CD4-positive, alpha-beta T cell treated with Interleukin-21 for 1 hour (primary cell): Measurements from ENCODE around the gene IKZF1.
"Not testable (repeated sequence)": the region's sequence is repeated elsewhere in the genome, so short reads cannot be mapped to it uniquely, and the experiment has no call there.

ENCODE experiments used
- DNase-seq: peaks from one replicate; pipeline ENCODE4 v3.0.0-alpha.2; 2020

The IKZF1 gene

GRCh38 chr7:50335230-50335794 is 30.8 kb downstream of the IKZF1 start:
- DNase-seq, result no peak

GRCh38 chr7:50335795-50336754 is 31.6 kb downstream of the IKZF1 start:
- DNase-seq, result peak; percentile 84

- peak; percentile 72 for DNase-seq
Observed at GRCh38 chr7:50336894-50337703, 32.6 kb downstream of the IKZF1 start.

DNA sequence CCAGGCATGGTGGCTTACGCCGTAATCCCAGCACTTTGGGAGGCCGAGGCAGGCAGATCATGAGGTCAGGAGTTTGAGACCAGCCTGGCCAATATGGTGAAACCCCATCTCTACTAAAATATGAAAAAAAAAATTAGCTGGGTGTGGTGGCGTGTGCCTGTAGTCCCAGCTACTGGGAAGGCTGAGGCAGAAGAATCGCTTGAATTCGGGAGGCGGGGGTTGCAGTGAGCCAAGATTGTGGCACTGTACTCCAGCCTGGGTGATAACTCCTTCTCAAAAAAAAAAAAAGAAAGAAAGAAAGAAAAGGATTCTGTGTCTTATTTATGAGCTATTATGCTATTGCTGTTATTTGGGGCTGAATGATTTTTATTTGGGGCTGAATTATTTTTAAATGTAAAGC is 35.0 kb downstream of the IKZF1 start:
- DNase-seq, result not testable (repeated sequence)

DNA sequence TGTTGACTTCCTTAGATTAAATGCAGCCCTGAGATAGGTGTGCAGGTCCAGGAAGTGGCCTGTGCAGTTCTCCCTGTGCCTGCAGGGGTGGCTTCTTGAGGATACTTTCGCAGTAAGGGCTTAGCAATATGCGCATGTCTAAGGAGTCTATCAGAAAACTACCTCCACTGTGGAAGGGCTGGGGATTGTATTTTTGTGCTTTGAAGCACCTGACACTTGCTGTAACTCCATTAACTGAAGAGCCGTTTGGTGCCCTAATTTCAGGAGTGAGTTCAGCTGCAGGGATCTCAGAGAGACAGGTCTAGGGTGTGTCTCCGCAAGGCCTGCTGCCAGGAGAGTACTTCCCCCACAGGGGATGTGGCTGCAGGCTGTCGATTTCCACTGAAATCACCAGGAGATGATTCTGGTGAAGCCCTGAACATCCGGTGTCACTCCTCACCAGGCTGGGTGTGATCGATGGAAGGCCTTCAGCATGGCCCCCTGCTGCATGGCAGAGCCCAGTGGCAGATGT is 35.5 kb downstream of the IKZF1 start:
- peak; percentile 73 for DNase-seq

- peak; percentile 64 for DNase-seq
Observed at GRCh38 chr7:50341724-50342123, 37.2 kb downstream of the IKZF1 start.

DNA sequence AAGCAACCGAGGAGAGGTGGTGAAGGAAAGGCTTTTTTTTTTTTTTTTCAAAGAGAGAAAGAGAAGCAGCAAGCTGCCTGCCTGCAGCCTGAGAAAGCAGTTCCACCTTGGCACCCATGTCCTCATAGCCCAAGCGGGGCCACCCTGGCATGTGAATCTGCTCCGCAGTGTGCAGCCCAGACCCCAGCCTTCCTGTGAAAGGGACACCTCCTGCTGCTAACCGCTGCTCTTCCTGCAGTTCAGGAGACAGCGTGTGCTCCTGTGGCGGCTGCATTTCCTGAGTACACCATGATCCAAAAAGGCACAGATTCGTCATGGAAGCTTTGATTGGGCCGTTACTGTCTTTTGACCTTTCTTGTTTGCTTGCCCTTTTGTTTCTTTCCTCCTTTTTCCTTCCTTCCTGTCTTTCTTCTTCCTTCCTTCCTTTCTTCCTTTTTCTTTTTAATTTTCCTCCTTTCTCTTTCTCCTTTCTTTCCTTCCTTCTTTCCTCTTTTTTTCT is 38.1 kb downstream of the IKZF1 start:
- DNase-seq, result peak; percentile 74

GRCh38 chr7:50346545-50347497 is 42.3 kb downstream of the IKZF1 start:
- DNase-seq, result no peak

DNA sequence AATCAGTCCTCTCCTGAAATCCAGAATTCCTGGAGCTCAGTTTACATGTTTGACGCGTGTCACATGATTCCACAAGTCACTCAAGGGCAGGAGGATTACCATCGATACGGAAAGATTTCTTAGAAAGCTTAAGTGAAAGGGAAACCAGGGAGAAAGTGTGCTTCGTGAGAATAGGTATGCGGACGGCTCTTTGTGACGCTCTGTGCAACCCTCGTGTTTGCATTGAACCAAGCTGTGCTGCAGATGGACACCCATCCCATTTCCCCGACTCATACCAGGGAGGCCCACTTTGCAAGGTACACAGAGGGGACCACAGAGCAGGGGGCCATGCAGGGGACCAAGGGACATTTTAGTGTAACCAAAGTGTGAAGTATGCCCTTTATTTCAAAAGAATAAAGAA is 43.2 kb downstream of the IKZF1 start:
- DNase-seq, result peak; percentile 73

DNA sequence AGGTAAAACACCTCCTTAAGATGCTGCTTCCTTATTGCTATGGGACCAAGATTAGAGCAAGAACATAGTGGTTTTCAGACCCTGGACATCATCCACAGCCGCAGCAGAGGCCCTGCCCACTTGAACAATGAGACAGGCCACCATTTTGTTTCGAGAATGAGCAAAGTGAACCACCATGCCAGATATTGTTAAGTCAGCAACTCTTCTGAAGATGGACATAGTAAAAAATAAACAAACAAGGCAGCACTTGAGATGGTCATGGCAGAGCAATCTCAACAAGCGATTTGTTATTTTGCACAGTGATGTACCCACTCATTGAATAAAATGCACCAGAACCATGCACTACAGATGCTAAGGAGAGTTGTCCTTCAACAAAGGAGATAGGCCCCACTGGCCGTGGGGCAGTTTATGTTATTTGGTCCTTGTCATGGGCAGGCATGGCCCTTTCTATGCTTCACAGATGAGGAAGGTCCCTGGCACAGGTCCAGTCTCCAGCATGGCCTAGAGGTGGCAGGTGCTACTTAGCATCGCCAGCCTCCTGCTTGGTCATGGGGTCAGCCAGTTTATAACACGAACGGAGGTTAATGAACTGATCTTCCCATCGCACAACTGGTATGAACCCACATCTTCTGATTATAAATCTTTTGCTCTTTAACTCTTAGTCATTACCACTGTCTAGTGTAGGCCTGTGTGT is 44.1 kb downstream of the IKZF1 start:
- no peak for DNase-seq

GRCh38 chr7:50349399-50349798 is 44.9 kb downstream of the IKZF1 start:
- DNase-seq, result no peak

DNA sequence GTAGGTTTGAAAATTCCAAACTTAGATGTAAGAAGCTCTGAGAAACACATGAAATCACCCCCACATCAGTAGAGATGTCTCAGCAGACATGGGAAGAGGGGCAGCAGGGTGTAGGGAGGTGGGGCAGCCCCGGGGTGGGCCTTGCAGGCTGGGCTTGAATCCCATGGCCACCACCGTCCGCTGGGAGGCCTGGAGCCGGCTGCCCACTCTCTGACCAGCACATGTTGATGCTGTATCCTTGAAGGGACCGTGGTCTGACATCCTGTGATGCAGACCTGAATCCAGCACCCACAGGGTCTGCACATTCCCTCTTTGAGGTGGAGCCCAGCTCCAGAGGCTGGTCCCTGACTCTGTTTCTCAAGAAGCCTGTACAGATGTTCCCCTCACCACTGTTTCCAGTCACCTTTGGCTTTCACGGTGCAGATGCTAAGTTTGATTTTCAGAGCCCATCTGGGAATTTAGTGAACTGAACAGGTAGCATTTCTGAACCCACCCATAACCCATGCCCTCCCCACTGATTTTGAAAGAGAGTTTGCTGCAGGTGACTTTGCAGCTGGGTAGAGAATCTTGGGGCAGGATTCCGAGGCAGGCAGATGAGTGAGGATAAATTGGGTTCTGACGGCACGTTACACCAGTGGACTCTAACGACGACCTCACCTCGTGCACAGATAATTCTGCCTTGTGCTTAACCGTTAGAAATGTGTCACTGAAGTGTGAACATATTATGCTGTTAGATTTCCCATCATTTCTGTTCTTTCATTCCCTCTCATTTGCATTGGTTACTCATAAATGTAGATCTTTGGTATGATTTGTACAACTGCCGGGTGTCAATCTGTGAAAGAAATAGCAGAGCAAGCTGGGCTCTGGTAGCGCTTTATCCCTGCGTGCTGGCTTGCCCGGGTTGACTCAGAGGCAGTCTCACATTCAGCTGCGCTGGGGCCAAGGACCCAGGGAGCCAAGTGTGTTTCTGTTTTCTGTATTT is 45.7 kb downstream of the IKZF1 start:
- DNase-seq, result peak; percentile 74

DNA sequence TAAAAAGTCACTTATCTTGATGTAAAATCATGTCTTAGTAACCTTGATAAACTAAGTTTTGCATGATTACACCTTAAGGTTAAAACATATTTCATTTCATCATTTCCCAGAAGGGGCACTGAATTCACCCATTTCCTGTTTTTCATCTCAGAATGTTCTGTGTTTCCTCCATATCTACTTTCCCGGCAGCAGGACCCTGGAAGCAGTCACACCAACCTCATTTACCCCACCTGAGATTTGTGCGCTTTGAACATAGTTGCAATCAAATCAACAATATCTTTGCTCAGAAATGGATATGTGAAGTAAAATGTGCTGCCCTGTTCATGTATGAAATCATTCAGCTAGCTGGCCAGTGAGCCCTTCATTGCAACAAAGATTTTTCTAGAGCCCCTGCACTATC is 46.8 kb downstream of the IKZF1 start:
- peak; percentile 89 for DNase-seq

- DNase-seq, result peak; percentile 90
Observed at GRCh38 chr7:50352282-50352681, 47.8 kb downstream of the IKZF1 start.

DNA sequence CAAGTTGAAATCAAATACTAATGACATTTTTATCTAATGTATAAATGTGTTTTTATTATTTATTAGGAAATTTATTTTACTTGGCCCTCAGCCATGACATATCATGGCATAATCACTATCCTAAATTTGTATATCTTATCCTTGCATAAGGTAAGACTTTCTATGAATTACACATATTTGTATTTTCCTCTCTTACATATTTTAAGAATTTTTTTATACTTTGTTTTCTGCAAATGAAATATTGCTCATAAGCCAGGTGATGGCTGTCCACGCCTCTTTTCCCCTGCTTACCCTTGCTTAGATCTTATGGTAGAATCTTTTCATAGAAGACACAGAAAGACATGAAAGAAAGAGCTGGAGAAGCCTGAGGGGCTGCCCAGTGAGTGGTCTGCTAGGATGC is 48.2 kb downstream of the IKZF1 start:
- DNase-seq, result no peak

- no peak for DNase-seq
Observed at GRCh38 chr7:50353201-50353600, 48.7 kb downstream of the IKZF1 start.

- DNase-seq, result no peak
Observed at GRCh38 chr7:50353894-50354595, 49.5 kb downstream of the IKZF1 start.

DNA sequence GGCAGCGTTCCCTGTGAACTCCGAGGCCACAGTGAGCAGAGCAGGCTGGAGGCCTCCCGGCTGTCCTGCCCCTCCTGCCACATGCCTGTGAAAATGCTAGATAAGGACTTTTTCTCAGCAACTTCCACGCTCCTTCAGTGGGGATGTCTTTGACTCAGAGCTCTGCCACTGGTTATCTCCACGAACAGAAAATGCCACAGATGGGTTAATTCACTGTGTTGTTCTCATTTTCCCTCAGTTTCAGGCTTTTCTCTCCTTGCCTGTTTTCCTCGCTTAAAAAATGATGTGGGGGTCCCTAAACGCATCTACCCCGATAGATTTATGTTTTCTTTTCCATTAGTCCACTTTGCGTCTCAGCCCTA is 51.3 kb downstream of the IKZF1 start:
- no peak for DNase-seq

DNA sequence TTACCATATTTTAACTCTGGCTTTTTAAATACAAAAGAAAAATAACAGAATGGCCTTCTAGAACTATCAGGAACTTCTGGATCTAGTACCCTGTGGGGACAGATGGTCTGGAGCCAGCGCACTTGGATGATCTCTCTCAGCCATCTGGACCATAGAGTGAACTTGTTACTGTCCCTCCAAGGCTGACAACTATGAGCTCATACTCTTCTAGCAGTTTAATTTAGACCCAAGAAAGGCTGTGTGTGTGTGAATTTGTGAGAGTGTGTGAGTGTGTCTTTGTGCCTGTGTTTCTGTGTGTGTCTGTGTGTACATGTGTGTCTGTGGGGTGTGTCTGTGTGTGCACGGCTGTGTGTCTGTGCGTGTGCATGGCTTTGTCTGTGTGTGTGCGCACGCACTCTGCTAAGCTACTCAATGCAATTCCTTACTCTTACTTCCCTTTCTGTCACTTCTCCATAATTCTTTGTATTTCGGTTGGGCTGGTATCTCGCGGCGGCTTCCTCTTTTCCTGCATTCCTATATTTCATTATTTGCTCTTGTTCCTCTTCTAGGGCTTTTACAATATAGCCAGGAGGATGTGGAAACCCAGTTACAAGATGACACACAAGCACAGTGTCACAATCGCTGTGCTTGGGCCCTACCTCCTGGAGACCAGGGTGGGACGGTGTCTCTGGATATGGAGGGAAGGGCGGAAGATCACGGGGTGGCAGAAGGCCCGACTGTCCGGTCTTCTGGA is 51.9 kb downstream of the IKZF1 start:
- no peak for DNase-seq
